Suppressor macrophage (primary cell): Measurements from ENCODE around the gene CLRN2.

ENCODE experiments used
- DNase-seq, 4 experiments: peaks; one replicate each; pipeline ENCODE4 v3.0.0-alpha.2; 2020 to 2022
- total RNA-seq, 17 experiments: gene quantifications; one replicate each; lab custom pipeline; 2026; ENCODE audit warnings: mixed read lengths in 6 of 17, inconsistent platforms in 3 of 17; lab: John Stamatoyannopoulos, UW

The CLRN2 gene, protein sequence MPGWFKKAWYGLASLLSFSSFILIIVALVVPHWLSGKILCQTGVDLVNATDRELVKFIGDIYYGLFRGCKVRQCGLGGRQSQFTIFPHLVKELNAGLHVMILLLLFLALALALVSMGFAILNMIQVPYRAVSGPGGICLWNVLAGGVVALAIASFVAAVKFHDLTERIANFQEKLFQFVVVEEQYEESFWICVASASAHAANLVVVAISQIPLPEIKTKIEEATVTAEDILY
- 0 to 0.66 (median 0) reads per million in 17 experiments for total RNA-seq

DNA sequence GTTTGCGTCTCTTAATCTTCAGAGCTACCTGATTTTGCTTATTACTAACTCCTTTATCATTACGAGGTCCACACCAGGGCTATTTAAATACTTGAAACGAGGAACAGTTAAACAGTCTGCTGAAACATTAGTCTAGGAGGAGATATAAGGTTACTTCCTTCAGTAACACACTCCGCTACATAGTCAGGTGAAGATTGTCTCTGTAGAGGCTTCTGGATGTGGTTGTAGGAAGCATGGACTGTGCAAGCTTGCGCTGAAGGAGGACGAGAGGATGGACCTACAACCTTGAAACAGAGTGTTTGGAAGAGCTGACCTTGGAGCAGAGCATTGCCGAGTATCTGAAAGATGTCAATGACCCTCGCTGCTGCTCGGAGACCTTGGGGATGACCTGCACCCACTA is at the start of gene CLRN2:
TSS of gene CLRN2 (plus strand) at position 301 of the 400 bp plus-strand sequence. CDS start 102 bp downstream, outside the sequence.
- DNase-seq: no peak

DNA sequence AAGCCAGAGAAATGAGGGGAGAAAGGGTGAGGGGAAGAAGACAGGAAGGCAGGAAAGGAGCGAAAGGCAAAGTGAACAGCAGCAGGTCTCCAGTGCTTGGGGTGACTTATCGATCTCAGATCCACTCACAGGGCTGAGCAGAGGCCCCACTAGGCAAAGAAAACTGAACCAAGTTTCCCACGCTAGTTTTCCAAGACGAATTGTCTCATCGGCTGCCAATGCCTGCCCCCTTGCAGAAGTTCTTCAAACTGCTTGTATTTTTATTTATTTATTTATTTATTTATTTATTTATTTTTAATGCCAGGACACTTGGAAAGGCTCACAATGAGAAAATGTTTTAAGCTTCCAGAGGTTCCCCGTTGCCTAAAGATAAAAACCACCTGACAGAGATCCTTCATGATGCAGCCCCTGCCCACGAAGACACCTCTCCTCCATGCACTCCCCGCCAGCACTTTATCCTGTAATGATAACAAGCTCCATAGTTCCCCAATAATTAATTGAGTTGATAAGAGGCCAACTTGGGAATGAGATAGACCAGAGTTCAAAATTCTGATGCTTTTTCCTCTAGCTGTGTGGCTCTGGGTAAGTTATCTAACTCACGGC is 46.2 kb upstream of the CLRN2 start:
- peak; percentile 6 to 39 (median 28) for DNase-seq

DNA sequence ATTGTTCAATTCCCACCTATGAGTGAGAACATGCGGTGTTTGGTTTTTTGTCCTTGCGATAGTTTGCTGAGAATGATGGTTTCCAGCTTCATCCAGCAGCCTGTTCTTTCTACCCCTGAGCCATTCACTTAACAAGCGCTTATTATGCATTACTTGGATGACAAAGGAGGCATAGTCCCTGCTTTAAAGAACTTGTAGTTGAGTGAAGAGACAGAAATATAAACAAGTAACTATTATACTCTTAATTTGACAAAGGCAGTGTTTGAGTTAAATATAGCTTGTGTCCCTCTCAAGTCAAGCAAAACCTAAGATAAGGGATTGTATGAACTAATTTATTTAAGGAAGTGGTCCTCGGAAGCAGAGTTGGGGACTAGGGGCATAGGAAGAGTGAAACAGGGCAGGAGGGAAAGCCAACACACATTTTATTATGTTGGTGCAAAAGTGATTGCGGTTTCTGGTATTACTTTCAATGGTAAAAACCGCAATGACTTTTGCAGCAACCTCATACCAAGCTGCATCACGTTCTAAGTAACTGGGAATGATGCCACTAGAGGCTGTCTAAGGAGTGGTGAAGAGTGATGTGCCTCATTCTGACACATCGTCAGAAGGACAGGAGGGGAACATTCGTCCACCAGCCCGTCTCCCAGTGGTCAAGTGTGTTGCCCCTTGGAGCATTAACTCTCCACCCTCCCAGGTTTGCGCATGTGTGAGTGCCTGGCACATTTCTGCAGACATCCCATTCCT is 44.9 kb upstream of the CLRN2 start:
- no peak for DNase-seq

DNA sequence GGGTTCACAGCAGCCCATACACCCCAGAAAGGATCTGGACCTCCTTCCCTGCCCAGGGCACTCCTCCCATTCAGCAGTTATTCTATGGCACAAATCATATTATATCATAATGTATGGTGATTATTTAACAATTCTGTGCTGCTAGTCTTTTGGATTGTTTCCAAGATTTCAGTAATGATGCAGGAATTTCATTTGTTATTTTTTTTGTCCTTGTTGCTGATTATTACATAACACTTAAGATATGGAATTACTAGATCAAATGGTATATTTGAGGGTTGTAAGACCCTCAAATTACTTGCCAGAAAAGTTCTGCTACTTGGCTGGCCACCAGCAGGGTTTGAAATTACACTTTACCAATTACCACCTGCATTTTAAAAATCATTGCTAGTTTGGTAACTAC is 39.5 kb upstream of the CLRN2 start:
- DNase-seq: no peak

DNA sequence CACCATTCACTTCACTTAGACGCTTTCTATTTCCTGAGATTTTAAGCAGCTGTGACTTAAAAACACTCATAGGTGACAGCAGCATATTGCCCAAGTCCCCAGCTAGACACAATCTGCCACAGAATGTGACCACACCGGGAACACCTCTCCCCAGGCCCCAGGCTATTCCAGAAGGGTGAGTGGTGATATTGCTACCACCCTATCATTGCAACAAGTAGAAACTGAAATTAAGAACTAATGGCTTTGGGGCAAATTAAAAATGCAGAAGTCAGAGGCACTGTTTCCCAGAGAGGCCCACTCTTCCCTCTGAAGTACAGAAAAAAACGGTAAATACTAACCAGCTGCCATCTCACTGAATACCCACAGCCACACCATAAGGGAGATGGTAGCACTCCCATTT is 38.1 kb upstream of the CLRN2 start:
- peak; percentile 4 to 48 (median 25) for DNase-seq

DNA sequence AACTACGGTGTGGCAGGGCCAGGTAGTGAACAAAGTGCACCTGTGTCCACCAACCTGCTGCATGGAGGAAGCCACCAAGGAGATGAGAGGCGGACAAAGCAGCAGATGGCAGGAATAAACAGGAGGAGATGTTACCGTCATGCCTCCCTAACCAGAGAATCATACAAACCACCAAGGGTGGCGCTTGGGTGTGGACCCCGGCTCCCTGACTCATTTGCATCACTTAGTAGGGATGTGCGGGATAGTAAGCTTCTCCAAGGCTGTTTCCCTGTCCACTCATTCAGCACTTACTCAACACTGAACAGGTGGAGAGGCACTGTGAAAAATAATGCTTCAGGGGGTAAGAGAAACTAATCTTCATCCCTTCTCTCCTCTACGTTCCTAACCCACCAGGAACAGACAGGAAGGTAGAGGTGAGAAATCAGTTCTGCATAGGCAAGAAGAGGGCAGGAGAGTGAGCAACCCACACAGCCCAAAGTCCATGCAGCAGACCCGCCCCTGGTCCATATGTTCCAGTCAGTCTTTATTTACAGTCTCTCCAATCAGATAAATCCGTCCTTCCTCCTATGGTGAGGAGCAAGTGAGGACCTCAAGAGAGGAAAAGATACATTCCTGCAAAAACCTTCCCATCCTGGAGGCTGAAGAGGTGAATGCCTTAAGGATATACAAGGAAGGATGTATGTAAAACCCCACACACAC is 37.0 kb upstream of the CLRN2 start:
- DNase-seq: no peak

DNA sequence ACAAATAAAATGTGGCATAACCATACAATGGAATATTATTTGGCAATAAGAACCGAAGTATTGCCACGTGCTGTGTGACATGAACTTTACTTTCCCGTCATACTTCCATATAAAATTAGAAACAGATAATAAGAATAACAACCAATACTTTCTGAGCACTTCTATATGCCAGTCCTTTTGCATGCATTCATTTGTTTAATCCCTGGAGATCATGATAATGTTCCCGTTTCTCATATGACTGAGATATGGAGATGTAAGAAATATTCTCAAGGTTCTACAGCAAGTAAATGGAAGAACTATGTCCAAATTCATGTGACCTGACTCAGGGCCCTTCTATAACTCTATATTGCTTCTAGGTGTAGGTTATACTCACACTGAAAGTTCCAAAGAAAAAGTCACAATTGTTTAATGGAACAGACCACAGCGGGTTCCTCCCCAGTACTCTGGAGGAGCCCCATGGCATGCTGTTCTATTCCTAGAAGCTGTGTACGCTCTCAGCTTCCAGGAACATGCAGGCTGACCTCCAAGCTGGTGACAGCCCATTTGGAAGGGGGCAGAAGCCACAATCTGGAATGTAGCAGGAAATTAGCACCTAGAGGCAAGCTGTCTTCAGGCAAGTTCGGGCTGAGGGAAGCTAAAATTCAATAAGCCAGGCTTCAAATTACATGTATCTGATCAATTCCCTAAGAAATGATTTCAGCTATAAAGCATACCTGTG is 34.6 kb upstream of the CLRN2 start:
- no peak for DNase-seq

DNA sequence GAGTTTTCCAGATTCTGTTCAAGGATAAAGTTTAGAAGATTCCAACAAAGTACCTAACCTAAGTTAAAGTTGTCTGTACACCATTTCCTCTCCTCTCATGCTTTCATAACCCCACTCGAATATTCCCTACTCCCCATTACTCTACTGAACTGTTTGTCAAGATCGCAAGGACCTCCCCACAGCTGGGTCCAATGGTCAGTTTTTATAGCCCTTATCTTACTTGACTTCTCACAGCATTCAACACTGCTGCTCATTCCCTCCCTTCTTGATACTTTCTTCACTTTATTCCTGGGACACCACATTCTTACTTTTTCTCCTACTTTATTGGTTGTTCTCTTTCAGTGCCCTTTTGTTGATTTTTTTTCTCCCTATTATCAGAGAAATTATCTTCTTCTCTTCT is 34.0 kb upstream of the CLRN2 start:
- DNase-seq: no peak

DNA sequence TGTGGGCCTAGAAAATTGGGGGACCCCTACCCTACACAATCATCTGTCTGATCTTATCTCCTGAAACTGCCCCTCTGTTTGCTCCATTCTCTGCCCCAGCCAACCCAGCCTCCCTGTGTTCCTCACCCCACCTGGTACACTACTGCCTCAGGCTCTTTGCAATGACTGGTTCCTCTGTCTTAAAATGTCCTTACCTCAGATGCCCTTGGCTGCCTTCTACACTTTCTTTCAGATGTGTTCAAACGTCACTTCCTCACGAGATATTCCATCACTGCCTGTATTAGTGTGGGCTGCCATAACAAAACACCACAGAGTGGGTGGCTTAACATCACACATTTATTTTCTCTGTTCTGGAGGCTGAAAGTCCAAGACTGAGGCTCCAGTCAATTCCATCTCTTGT is 32.2 kb upstream of the CLRN2 start:
- DNase-seq: peak in 2 of 4 experiments; percentile 5 to 19

DNA sequence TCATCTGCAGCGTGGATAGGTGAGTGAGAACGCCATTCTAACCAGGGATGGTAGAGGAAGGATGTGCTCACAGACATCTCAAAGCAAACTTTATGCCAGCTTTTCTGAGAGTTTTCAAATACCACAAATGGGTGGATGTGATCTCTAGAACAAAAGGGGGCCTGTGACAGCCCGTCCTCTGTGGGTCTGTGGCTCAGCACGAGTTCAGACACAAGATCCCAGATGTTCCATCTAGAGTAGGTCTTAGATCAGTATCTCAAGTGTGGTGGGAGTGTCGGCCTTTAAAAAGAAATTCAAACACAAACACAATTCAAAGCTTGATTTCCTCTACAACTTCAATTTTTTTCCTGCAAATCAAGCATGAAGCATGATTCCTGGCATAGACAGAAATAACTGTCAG is 25.8 kb upstream of the CLRN2 start:
- DNase-seq: no peak

DNA sequence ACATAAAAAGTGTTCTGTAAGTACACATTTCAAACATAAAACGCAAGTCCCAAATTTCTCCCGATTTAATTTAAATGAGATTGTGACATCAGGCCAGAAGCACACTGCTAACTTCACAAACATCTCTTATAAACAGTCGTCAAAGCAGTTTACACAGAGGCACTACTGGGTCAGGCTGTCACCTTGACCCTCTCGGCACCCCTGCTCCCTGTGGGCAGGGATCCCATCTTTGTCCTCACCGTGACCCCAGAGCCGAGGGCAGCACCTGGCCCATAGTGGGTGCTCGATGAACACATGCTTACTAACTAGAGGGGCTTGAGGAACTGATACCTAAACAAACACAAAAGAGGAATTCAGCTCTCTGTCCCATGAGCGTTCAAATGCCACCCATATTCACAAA is 25.2 kb upstream of the CLRN2 start:
- DNase-seq: no peak

DNA sequence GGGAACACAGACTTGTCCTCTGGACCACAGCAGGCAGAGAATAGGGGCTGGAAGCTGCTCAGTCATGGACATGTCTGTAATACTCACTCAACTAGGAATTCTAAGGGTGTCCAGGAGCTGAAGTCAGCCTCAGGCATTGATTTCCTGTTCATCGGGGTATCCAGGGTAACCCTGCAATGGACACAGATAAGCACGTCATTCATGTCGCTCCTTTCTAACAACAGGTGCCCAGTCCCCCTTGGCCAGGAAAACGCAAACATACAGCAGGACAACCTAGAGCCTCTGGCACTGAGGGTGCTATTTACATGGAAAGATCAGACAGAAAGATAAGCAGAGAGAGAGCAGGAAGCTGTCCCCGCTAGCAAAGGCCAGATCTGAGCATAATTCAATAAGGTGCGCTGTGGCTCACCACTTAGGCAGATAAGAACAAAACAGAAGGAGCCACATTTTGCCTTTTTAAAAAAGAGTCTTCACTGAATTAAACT is 24.3 kb upstream of the CLRN2 start:
- no peak for DNase-seq

DNA sequence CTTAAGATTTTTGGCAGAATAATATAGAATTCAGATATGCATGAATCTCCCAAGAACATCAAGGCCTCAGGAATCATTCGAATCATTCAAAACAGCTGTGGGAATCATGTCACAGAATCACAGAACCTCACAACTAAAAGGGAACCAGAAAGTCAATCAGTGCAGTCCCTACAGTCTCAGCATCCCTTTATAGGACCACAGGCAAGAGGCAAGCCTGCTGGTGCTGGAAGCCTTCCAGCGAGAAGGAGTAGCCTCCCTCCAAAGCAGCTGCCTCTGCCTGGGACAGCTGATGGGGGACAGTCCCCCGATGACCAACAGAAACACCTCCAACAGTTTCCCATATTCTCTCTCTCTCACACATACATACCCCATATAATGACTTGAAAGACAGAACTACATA is 23.8 kb upstream of the CLRN2 start:
- no peak for DNase-seq

DNA sequence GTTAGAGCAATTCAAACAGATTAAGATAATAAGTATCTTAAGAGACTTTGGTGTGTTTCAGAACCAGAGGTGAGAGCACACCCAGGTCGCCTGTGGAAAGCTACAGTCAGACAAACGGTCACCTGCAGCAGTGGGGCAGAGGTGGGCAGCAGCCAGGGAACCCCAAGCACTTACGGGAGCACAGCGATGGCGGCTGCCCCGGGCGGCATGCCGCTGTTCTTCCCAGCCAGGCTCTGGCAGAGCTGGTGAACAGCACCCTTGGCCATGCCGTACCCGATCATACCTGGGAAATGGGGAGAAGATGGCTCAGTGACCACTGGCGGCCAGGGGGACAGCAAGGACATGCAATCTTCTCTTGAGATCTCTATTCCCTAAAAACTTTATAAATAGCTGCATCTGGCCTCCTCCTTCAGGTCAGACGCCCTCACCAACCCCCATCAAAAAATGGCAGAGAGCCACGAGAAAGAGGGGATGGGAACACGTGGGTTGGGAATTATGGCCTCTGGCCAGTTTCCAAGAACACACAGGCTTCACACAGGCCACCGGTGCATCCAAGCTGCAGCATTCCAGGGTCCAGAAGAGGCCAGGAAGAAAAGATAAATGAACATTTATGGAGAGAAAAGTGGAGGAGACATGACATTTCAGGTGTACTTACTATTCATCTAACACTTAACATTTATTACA is 22.8 kb upstream of the CLRN2 start:
- no peak for DNase-seq

DNA sequence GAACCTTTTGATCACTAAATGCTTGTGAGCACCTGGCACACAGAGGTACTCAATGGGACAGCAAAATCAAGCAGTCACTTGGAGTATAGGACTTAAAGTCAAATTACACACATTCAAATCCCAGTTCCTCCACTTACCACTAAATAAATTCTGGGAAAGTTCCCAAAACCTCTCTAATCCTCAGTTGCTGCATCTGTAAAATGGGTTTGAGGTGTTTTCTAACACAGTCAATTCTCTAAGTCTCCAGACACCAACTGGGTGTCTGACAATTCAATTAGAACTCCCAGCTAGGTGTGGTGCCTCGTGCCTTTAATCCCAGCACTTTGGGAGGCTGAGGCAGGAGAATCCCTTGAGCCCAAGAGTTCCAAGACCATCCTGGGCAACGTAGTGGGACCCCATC is 22.1 kb upstream of the CLRN2 start:
- DNase-seq: no peak

DNA sequence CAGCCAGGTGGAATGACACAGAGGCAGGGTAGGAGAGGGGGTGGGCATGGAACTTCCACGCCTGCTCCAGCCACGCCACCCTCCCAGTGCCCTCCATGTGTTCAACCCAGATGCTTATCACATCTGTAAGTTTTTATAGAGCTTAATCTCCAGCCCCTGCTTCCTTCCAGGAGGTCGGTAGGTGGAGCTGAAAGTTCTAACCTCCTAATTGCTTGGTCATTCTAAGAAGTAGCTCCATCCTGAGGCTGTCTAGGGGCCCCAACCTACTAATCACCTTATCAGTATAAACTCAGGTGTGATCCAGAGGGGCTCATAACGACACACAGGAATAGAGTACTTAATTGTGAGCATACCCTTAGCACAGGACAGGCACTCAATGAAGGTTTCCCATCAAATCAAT is 21.3 kb upstream of the CLRN2 start:
- no peak for DNase-seq

DNA sequence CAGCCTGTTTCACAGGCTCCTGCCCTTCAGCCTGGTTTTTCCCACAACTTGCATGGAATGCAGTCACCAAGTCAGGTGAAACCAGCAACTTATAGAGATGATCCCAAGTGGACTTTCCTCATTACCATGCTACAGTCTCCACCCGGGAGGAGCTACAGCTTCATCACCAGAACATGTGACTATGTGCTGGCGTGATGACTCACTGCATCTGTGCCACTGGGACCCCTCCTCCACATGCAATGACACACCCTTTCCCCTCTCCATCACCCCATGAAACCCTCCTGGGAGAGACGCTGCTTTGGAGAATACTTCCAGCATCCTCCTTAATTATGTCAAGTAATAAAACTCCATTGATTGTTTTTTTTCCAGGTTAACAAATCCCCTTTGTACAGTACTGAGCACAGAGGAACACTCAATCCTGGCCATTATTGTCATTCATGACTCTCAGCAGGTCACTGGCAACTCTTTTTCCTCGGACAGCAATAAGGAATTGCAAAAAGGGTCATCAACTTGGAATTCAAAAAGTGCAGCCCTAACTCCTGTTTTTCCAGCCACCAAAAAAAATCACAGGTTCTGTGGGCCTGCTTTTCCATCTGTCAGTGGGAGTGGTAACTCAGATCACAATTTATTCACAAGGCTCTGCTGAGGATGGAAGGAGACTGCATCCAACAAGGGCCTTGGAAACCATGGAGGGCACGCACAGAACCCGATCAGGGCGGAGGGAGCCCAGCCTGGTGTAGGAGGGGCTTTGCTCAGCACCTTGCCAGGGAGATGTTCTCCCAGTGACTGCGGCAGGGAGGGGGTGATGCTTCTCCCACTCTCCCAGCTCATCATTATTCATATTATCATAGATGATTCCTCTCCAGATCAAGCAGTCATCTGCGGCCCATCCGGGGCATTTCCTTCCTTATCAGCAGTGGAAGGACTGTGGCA is 20.4 kb upstream of the CLRN2 start:
- peak in 3 of 4 experiments; percentile 16 to 32 (median 22) for DNase-seq

DNA sequence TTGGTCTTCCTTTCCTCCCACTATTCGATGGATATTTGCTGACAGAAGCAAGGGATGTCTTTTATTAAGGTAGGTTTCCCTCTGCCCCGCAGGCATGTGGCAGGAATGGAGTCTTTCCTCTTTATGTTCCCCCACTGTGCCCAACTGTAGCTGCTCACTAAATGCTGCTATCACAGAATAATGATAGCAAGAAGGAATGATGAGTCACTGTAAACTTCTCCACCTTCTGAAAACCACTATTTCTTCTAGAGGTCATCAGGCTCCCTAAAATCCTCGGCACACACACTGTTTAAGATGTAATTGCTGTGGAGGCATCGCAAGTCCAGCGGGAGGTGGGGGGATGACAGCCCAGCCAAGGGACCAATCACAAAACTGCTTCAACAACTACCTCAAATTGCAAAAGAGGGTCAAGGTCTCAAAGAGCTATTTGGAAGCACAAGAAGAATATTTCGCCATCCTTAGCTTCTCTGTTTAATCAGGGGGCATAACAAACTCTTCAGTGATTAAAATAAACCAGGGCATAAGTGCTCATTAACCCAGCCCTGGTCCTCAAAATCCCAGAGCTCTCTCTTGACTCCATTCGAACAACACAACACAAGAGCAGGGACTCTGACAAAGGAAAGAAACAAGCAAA is 17.0 kb upstream of the CLRN2 start:
- no peak for DNase-seq

DNA sequence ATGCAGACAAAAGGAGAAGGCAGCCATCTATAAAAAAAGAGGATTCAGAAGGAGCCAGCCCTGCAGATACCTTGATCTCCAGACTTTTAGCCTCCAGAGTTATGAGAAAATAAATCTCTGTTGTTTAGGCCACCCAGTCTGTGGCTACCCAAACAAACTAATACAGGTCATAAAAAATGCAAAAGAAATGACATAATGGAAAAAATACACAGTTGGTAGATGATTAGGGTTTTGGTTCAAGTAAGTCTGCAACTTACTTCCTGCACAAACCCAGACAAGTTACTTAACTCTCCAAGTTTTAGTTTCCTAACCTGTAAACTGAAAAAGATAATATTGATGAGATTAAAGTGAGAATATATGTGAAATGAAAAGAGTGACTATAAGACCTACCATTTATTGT is 14.4 kb upstream of the CLRN2 start:
- no peak for DNase-seq

DNA sequence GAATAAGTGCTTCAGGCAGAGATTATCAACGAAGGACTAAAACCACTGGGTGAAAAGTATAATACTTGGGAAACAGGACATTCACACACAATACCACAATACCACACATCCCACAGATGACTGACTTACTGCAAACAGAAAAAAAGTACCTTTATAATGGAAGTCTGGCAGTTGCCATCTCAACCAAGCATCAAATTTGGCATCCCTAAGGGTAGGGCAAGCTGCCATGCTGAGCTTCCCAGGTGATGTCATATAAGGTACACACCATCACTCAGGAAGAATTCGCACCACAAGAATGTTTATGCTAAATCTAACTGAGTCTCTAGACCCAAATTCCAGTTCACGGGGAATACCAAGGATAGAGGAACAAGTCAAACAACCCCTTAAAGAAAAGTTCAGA is 12.2 kb upstream of the CLRN2 start:
- DNase-seq: no peak
